Caco-2 (cell line): Measurements from ENCODE around the gene KYNU. TPM values are rescaled to one million over a fixed set of nuclear protein-coding genes. Genes with fewer than 3 reads are reported as not detected.

Source experiments
- BruUV-seq: library from RNA; stranded (reverse); fragments of 400-500 nt; replicated peaks from 2 replicates; lab custom pipeline; 2021; lab: Mats Ljungman, UMichigan
- CTCF ChIA-PET: fragments of 300-600 bp; sonication (Branson Sonifier 250); formaldehyde crosslinking; loops from one replicate; lab custom pipeline; 2022; ENCODE audit warnings: antibody characterized with exemption; lab: Charles Lee
- POLR2A ChIA-PET: fragments of 300-600 bp; sonication (Branson Sonifier 250); formaldehyde crosslinking; loops from one replicate; lab custom pipeline; 2022; ENCODE audit warnings: antibody characterized with exemption; lab: Charles Lee
- DNase-seq, 2 experiments: peaks; one replicate each; pipeline versions ENCODE4 v3.0.0 to v3.0.0-alpha.2; 2020 to 2022
- H3K27me3 ChIP-seq: replicated peaks from 2 replicates; pipeline ENCODE4 v1.6.0; 2011; ENCODE audit warnings: low read length; ENCODE audit not compliant: control insufficient read depth, insufficient read depth
- H3K36me3 ChIP-seq: 2 replicates; pipeline ENCODE4 v1.5.1; 2011; ENCODE audit warnings: low read length; ENCODE audit not compliant: control insufficient read depth, insufficient read depth
- H3K4me1 ChIP-seq: fragments of 250-450 bp; sonication (Bioruptor Pico); 2 replicates; pipeline ENCODE4 v1.5.1; 2020; ENCODE audit warnings: mild to moderate bottlenecking
- H3K4me3 ChIP-seq: 2 replicates; pipeline ENCODE4 v1.5.1; 2011; ENCODE audit warnings: low read depth, mild to moderate bottlenecking, control low read depth, low read length
- H3K9me3 ChIP-seq: fragments of 250-450 bp; sonication (Bioruptor Pico); 2 replicates; pipeline ENCODE4 v1.5.1; 2020; ENCODE audit warnings: mild to moderate bottlenecking, moderate library complexity
- H3K27ac Mint-ChIP-seq: one replicate; pipeline ENCODE4 v1.8.0; 2022; ENCODE audit warnings: mixed read lengths; ENCODE audit not compliant: unreplicated experiment
- H3K27me3 Mint-ChIP-seq: one replicate; pipeline ENCODE4 v1.8.0; 2022; ENCODE audit warnings: mixed read lengths; ENCODE audit not compliant: insufficient read depth, unreplicated experiment
- H3K36me3 Mint-ChIP-seq: one replicate; pipeline ENCODE4 v1.8.0; 2022; ENCODE audit warnings: mild to moderate bottlenecking, mixed read lengths; ENCODE audit not compliant: insufficient read depth, unreplicated experiment
- H3K4me1 Mint-ChIP-seq: one replicate; pipeline ENCODE4 v1.8.0; 2022; ENCODE audit warnings: low read depth, mixed read lengths; ENCODE audit not compliant: unreplicated experiment
- H3K4me3 Mint-ChIP-seq: one replicate; pipeline ENCODE4 v1.8.0; 2022; ENCODE audit warnings: mild to moderate bottlenecking, moderate library complexity, mixed read lengths; ENCODE audit not compliant: unreplicated experiment
- H3K9me3 Mint-ChIP-seq: one replicate; pipeline ENCODE4 v1.8.0; 2022; ENCODE audit warnings: mixed read lengths; ENCODE audit not compliant: unreplicated experiment
- intact Hi-C: fragments of 100-400 bp; cut with micrococcal nuclease; formaldehyde crosslinking; loops from one replicate; pipeline ENCODE4 v1.10.0; 2022; ENCODE audit not compliant: unreplicated experiment
- total RNA-seq: library from RNA; stranded (reverse); gene quantifications from 2 replicates; pipeline ENCODE4 v1.2.3, GENCODE V29; 2022
- TF ChIP-seq, protein P1 (sequence below), 2 experiments: fragments of 200-600 bp in 1 of 2; IDR thresholded peaks; 1 replicate in 1 of 2; 2 replicates in 1 of 2; pipeline versions ENCODE4 v1.5.1 to v1.8.0; 2011 to 2022; ENCODE audit warnings: antibody characterized with exemption in 1 of 2, control low read depth in 1 of 2, inconsistent platforms in 1 of 2, low read depth in 1 of 2, low read length in 1 of 2, mild to moderate bottlenecking in 1 of 2, moderate library complexity in 1 of 2; ENCODE audit not compliant: insufficient read depth in 1 of 2, severe bottlenecking in 1 of 2, unreplicated experiment in 1 of 2

Gene KYNU
- total RNA-seq, 1 experiment from 2014 or later, result 4.3 TPM

GRCh38 chr2:142940606-142941223, 63.3 kb downstream of the KYNU start:
- H3K27me3 Mint-ChIP-seq, result no peaks in the 10 kb centered on the region
- no peak overlapping the region for H3K4me3 Mint-ChIP-seq
- Histone ChIP-seq H3K27me3 (no peaks in the 10 kb centered on the region), H3K36me3 (no peaks in the 10 kb centered on the region), H3K9me3 (no peaks in the 10 kb centered on the region), H3K4me1 (peaks cover 18% of the 10 kb centered on the region), H3K4me3 (no peak overlapping the region)
- intact Hi-C loops, result no loop called here
- peaks cover 9% of the 10 kb centered on the region for H3K4me1 Mint-ChIP-seq
- DNase-seq, result no peak
- H3K9me3 Mint-ChIP-seq, result peaks cover 15% of the 10 kb centered on the region
- H3K27ac Mint-ChIP-seq, result no peak overlapping the region
- TF ChIP-seq, protein P1, sequence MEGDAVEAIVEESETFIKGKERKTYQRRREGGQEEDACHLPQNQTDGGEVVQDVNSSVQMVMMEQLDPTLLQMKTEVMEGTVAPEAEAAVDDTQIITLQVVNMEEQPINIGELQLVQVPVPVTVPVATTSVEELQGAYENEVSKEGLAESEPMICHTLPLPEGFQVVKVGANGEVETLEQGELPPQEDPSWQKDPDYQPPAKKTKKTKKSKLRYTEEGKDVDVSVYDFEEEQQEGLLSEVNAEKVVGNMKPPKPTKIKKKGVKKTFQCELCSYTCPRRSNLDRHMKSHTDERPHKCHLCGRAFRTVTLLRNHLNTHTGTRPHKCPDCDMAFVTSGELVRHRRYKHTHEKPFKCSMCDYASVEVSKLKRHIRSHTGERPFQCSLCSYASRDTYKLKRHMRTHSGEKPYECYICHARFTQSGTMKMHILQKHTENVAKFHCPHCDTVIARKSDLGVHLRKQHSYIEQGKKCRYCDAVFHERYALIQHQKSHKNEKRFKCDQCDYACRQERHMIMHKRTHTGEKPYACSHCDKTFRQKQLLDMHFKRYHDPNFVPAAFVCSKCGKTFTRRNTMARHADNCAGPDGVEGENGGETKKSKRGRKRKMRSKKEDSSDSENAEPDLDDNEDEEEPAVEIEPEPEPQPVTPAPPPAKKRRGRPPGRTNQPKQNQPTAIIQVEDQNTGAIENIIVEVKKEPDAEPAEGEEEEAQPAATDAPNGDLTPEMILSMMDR (IDR thresholded peaks at IDR 0.05; ENCODE audit: insufficient read depth in 1 of 2, low read depth in 1 of 2, low read length in 1 of 2, severe bottlenecking in 1 of 2, unreplicated experiment in 1 of 2), result no peak
- POLR2A ChIA-PET, result no interaction called here
- CTCF ChIA-PET, result no interaction called here
- no TSS peak for BruUV-seq
- H3K36me3 Mint-ChIP-seq, result no peaks in the 10 kb centered on the region

DNA sequence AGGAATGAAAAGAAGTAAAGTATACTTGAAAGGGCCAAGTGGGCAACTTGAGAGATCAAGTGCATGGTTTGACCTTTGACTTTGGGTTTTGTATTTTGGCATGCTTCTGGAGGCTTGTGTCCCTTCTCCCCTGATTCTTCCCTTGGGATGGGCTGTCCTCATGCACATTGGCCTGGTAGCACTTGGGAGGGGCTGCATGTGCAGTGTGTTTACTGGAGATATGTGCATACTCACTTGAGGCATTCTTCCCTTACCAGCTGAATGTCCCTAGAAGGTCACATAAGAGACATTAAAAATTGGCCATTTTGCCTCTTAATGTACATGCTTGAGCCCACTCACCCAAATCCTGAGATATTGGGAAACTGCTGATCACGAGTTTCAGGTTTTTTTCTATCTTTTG, 65.2 kb downstream of the KYNU start:
- Mint-ChIP-seq H3K4me3 (no peak overlapping the region), H3K9me3 (peaks cover 11% of the 10 kb centered on the region), H3K27ac (no peak overlapping the region), H3K4me1 (peaks cover 9% of the 10 kb centered on the region), H3K36me3 (peaks cover 7% of the 10 kb centered on the region), H3K27me3 (no peaks in the 10 kb centered on the region)
- Histone ChIP-seq H3K27me3 (no peaks in the 10 kb centered on the region), H3K36me3 (no peaks in the 10 kb centered on the region), H3K4me1 (peaks cover 18% of the 10 kb centered on the region), H3K4me3 (no peak overlapping the region), H3K9me3 (no peaks in the 10 kb centered on the region)
- TF ChIP-seq, protein P1 (IDR thresholded peaks at IDR 0.05; ENCODE audit: insufficient read depth in 1 of 2, low read depth in 1 of 2, low read length in 1 of 2, severe bottlenecking in 1 of 2, unreplicated experiment in 1 of 2), result no peak
- POLR2A ChIA-PET, result no interaction called here
- no peak for DNase-seq
- intact Hi-C loops, result no loop called here
- CTCF ChIA-PET, result no interaction called here
- BruUV-seq, result no TSS peak

DNA sequence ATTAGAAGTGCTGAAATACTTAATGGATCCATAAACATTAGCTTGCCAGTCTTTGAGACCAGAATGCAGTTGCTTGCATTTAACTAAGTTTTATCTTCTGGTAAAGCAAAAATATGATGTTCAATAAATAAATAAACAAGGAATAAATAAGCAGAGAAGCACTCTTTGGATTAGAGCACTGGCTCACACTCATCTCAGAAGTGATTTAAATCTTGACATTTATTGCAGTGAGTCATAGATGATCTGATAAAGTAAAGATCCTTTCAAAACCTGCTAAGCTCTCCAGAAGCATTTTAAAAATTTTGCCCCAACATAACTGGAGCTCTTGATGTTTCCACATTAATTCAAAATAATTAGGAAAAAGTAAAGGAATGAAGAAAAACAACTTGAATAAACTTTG, 66.8 kb downstream of the KYNU start:
- CTCF ChIA-PET, result no interaction called here
- peaks cover 25% of the 10 kb centered on the region for H3K9me3 Mint-ChIP-seq
- H3K4me3 Mint-ChIP-seq, result no peak overlapping the region
- intact Hi-C loops, result no loop called here
- POLR2A ChIA-PET, result no interaction called here
- H3K27me3 Mint-ChIP-seq, result no peaks in the 10 kb centered on the region
- peaks cover 11% of the 10 kb centered on the region for H3K9me3 ChIP-seq
- no peaks in the 10 kb centered on the region for H3K36me3 ChIP-seq
- no peak overlapping the region for H3K27ac Mint-ChIP-seq
- H3K4me1 Mint-ChIP-seq, result peaks cover 18% of the 10 kb centered on the region
- peaks cover 30% of the 10 kb centered on the region for H3K4me1 ChIP-seq
- peaks cover 8% of the 10 kb centered on the region for H3K36me3 Mint-ChIP-seq
- no TSS peak for BruUV-seq
- no peak overlapping the region for H3K4me3 ChIP-seq
- no peaks in the 10 kb centered on the region for H3K27me3 ChIP-seq
- DNase-seq, result no peak
- TF ChIP-seq, protein P1 (IDR thresholded peaks at IDR 0.05; ENCODE audit: insufficient read depth in 1 of 2, low read depth in 1 of 2, low read length in 1 of 2, severe bottlenecking in 1 of 2, unreplicated experiment in 1 of 2), result no peak
